Measurements from ENCODE around the gene TFCP2. TPM values are rescaled to one million over a fixed set of nuclear protein-coding genes. Genes with fewer than 3 reads are reported as not detected.

TFCP2 gene
- total and polyA plus RNA-seq, 10 donors = 10.2 to 33.1 (median 24.0) TPM

GRCh38 chr12:51077930-51078329 is 95.0 kb downstream of the TFCP2 start:
- no peak for TF ChIP-seq POLR2A (IDR thresholded peaks at IDR 0.05)
- no peak for TF ChIP-seq CTCF (IDR thresholded peaks at IDR 0.05 in 8 of 11, conservative IDR thresholded peaks at IDR 0.05 in 3 of 11)
- 65 to 86% (median 73%) methylated on average over 5 of the region's 5 CpGs for whole genome bisulfite sequencing, 5 donors
- H3K36me3 ChIP-seq = peaks cover 0 to 35% (median 11%) of the 10 kb centered on the region in 6 donors
- no peaks in the 10 kb centered on the region for H3K9me3 ChIP-seq
- intact Hi-C loops (cut with DNase I; ENCODE audit: low total_unique reads) = no loop called here
- DNase-seq = no peak
- H3K27ac ChIP-seq = no peak overlapping the region
- H3K4me3 ChIP-seq = no peak overlapping the region
- no peaks in the 10 kb centered on the region for H3K27me3 ChIP-seq (replicated peaks in 1 of 7)
- H3K4me1 ChIP-seq = peaks cover 6 to 54% (median 24%) of the 10 kb centered on the region in 6 donors

GRCh38 chr12:51076236-51076930 is 96.6 kb downstream of the TFCP2 start:
- Histone ChIP-seq H3K4me3 (no peak overlapping the region), H3K4me1 (peaks cover 0 to 39% (median 11%) of the 10 kb centered on the region in 6 donors), H3K27me3 (replicated peaks in 1 of 7) (no peaks in the 10 kb centered on the region), H3K36me3 (peaks cover 4 to 50% (median 24%) of the 10 kb centered on the region in 6 donors), H3K9me3 (no peaks in the 10 kb centered on the region), H3K27ac (peak overlapping the region in 2 of 8 donors; percentile 11 to 53)
- TF ChIP-seq POLR2AphosphoS5 (IDR thresholded peaks at IDR 0.05) (no peak), CTCF (IDR thresholded peaks at IDR 0.05 in 8 of 11, conservative IDR thresholded peaks at IDR 0.05 in 3 of 11) (no peak), POLR2A (IDR thresholded peaks at IDR 0.05) (no peak)
- 61 to 77% (median 76%) methylated on average over 10 of the region's 10 CpGs for WGBS, 5 donors
- intact Hi-C loops (cut with DNase I; ENCODE audit: low total_unique reads) = no loop called here
- DNase-seq = no peak

GRCh38 chr12:51075390-51075789 is 97.5 kb downstream of the TFCP2 start:
- Histone ChIP-seq H3K36me3 (peaks cover 4 to 60% (median 27%) of the 10 kb centered on the region in 6 donors), H3K9me3 (no peaks in the 10 kb centered on the region), H3K4me1 (peaks cover 0 to 30% (median 7%) of the 10 kb centered on the region in 6 donors), H3K27ac (peak overlapping the region in 1 of 8 donors; percentile 24), H3K27me3 (replicated peaks in 1 of 7) (no peaks in the 10 kb centered on the region), H3K4me3 (no peak overlapping the region)
- 90 to 97% (median 95%) methylated on average over 5 of the region's 5 CpGs for WGBS, 5 donors
- TF ChIP-seq POLR2A (IDR thresholded peaks at IDR 0.05) (no peak), POLR2AphosphoS5 (IDR thresholded peaks at IDR 0.05) (no peak), CTCF (IDR thresholded peaks at IDR 0.05 in 8 of 11, conservative IDR thresholded peaks at IDR 0.05 in 3 of 11) (no peak)
- no peak for DNase-seq
- intact Hi-C loops (cut with DNase I; ENCODE audit: low total_unique reads) = no loop called here

GRCh38 chr12:51071663-51072062 is 101.3 kb downstream of the TFCP2 start:
- peaks cover 0 to 10% (median 4%) of the 10 kb centered on the region in 6 donors for H3K4me1 ChIP-seq
- WGBS, 5 donors = 80 to 92% (median 87%) methylated on average over 2 of the region's 2 CpGs

More at GRCh38 chr12:51071663-51072062, 101.3 kb downstream of the TFCP2 start:
- peaks cover 4 to 97% (median 55%) of the 10 kb centered on the region in 6 donors for H3K36me3 ChIP-seq
- no peaks in the 10 kb centered on the region for H3K27me3 ChIP-seq (replicated peaks in 1 of 7)
- DNase-seq = no peak
- intact Hi-C loops (cut with DNase I; ENCODE audit: low total_unique reads) = no loop called here
- H3K9me3 ChIP-seq = no peaks in the 10 kb centered on the region
- H3K4me3 ChIP-seq = no peak overlapping the region
- TF ChIP-seq CTCF (IDR thresholded peaks at IDR 0.05 in 8 of 11, conservative IDR thresholded peaks at IDR 0.05 in 3 of 11) (no peak), POLR2A (IDR thresholded peaks at IDR 0.05) (no peak), POLR2AphosphoS5 (IDR thresholded peaks at IDR 0.05) (no peak)
- no peak overlapping the region for H3K27ac ChIP-seq
